ENCODE measurements around the gene GMPR.

Gene GMPR

DNA sequence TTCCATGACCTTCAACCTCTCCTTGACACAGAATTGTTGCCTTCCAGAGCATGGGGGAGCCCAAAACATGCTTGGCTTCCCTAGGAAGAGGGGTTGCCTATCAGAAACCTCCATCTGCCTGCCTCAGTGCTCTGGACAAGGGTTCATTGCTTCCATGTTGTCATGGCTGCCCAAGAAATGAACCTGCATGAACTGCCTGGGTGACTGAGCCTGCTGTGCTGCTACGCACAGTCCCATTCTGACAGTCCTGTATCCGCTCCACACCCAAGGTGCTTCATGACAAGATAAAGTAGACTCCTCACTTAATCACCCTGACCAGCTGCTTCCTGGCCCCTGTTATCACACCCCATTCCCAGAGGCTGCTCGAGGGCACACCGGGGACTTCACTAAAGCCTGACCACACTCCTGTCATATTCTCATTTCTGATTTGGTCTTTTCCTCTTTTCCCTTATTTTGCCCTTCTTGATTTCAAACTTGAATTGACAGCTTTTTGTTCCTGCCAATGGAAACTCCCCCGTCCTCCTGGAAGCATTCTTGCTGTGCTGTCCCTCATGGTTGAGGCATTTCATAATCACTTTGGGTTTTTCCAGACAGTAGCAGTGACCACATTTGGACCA, 31.9 kb downstream of the GMPR start:
- Histone ChIP-seq H3K27me3 (ENCODE audit: control insufficient read depth in 1 of 2, insufficient read depth in 2 of 2, low read length in 2 of 2) (no peaks in the 10 kb centered on the region), H3K9me3 (ENCODE audit: control insufficient read depth in 1 of 2, low read length in 2 of 2) (no peaks in the 10 kb centered on the region), H3K4me1 (ENCODE audit: control insufficient read depth in 1 of 2, insufficient read depth in 2 of 2, low read length in 2 of 2) (no peaks in the 10 kb centered on the region), H3K9ac (ENCODE audit: low read depth in 1 of 2, low read length in 2 of 2) (no peak overlapping the region), H3K4me3 (ENCODE audit: low read depth in 1 of 2, low read length in 2 of 2) (no peak overlapping the region), H3K36me3 (ENCODE audit: control insufficient read depth in 1 of 2, insufficient read depth in 2 of 2, low read length in 2 of 2) (no peaks in the 10 kb centered on the region), H3K27ac (ENCODE audit: low read depth, low read length) (no peak overlapping the region)

DNA sequence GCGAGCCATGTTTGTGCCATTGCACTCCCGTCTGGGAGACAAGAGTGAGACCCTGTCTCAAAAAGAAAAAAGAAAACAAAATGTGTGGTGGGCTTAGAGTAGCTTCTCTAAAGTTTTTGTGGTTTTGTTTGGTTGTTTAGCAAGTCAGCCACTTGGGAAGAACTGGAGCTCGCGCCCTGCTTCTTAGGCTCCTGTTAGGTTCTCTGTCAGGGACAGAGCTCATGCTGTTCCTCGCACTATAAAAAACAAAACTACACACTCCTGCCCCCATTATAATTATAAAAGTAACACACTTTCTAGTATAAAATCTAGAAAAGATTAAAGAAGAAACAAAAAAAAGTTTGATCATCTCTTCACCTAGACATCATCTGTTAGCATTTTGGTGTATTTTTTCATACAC, 33.0 kb downstream of the GMPR start:
- no peak overlapping the region for H3K4me3 ChIP-seq (ENCODE audit: low read depth in 1 of 2, low read length in 2 of 2)
- H3K4me1 ChIP-seq (ENCODE audit: control insufficient read depth in 1 of 2, insufficient read depth in 2 of 2, low read length in 2 of 2), result no peaks in the 10 kb centered on the region
- H3K36me3 ChIP-seq (ENCODE audit: control insufficient read depth in 1 of 2, insufficient read depth in 2 of 2, low read length in 2 of 2), result no peaks in the 10 kb centered on the region
- no peaks in the 10 kb centered on the region for H3K9me3 ChIP-seq (ENCODE audit: control insufficient read depth in 1 of 2, low read length in 2 of 2)
- H3K9ac ChIP-seq (ENCODE audit: low read depth in 1 of 2, low read length in 2 of 2), result no peak overlapping the region
- H3K27ac ChIP-seq (ENCODE audit: low read depth, low read length), result no peak overlapping the region
- H3K27me3 ChIP-seq (ENCODE audit: control insufficient read depth in 1 of 2, insufficient read depth in 2 of 2, low read length in 2 of 2), result no peaks in the 10 kb centered on the region

DNA sequence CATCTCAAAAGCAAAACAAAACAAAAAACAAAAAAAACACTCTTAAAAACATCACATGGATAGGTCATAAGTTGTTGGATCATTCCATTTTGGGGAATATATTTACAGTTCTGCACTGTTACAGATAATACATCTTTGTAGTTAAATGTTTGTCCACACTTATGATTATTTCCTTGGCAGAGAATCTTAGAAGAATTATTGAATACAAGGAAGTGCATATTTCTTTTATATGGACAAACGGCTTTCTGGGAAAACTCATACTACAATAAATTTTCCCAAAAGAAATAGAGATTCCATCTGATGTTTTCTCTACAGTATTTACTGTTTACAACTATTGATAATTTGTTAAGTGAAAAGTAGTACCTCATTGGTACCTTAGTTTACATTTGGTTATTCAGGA, 33.8 kb downstream of the GMPR start:
- no peaks in the 10 kb centered on the region for H3K27me3 ChIP-seq (ENCODE audit: control insufficient read depth in 1 of 2, insufficient read depth in 2 of 2, low read length in 2 of 2)
- H3K9ac ChIP-seq (ENCODE audit: low read depth in 1 of 2, low read length in 2 of 2), result no peak overlapping the region
- H3K9me3 ChIP-seq (ENCODE audit: control insufficient read depth in 1 of 2, low read length in 2 of 2), result no peaks in the 10 kb centered on the region
- H3K4me1 ChIP-seq (ENCODE audit: control insufficient read depth in 1 of 2, insufficient read depth in 2 of 2, low read length in 2 of 2), result peaks cover 0 to 5% of the 10 kb centered on the region in 2 donors
- no peaks in the 10 kb centered on the region for H3K36me3 ChIP-seq (ENCODE audit: control insufficient read depth in 1 of 2, insufficient read depth in 2 of 2, low read length in 2 of 2)
- H3K27ac ChIP-seq (ENCODE audit: low read depth, low read length), result no peak overlapping the region
- H3K4me3 ChIP-seq (ENCODE audit: low read depth in 1 of 2, low read length in 2 of 2), result no peak overlapping the region

DNA sequence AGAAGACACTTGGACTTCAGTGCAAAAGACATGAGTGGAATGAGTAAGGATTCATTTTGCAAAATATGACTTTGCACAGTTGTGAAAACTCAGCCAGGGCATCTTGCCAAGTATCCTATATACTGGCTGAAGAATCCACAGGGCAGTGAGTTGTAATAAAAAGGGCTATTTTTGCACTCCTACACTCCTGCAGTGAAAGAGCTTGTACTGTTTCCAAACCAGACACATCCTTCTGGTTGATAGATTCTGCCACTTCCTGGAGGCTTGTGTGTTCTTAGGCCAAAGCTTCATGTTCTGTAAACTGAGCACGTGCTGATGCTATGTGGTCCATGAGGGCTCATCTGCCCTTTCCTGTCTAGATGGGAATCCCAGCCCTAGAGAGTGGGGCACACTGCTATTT, 34.9 kb downstream of the GMPR start:
- H3K36me3 ChIP-seq (ENCODE audit: control insufficient read depth in 1 of 2, insufficient read depth in 2 of 2, low read length in 2 of 2), result no peaks in the 10 kb centered on the region
- H3K9me3 ChIP-seq (ENCODE audit: control insufficient read depth in 1 of 2, low read length in 2 of 2), result no peaks in the 10 kb centered on the region
- no peak overlapping the region for H3K27ac ChIP-seq (ENCODE audit: low read depth, low read length)
- no peak overlapping the region for H3K9ac ChIP-seq (ENCODE audit: low read depth in 1 of 2, low read length in 2 of 2)
- H3K27me3 ChIP-seq (ENCODE audit: control insufficient read depth in 1 of 2, insufficient read depth in 2 of 2, low read length in 2 of 2), result no peaks in the 10 kb centered on the region
- no peak overlapping the region for H3K4me3 ChIP-seq (ENCODE audit: low read depth in 1 of 2, low read length in 2 of 2)
- peaks cover 9 to 15% of the 10 kb centered on the region in 2 donors for H3K4me1 ChIP-seq (ENCODE audit: control insufficient read depth in 1 of 2, insufficient read depth in 2 of 2, low read length in 2 of 2)

DNA sequence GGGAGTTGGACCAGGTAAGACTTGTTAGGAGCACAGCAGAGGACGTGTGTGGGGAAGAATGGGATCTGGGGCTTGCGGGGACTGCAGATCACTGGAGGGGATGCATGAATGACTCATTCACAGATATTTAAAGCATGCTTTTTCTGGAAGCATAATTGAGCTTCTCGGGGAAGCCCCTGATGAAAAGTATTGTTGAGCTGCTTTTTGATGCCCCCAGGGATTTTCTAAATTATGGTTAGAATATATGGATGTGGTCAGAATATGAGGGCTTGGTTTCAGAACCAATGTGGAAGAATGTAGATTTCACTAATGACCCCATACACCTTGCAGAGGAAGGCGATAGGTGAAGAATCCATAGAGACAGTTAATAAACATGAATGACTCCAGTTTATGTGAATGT, 36.1 kb downstream of the GMPR start:
- no peak overlapping the region for H3K27ac ChIP-seq (ENCODE audit: low read depth, low read length)
- H3K36me3 ChIP-seq (ENCODE audit: control insufficient read depth in 1 of 2, insufficient read depth in 2 of 2, low read length in 2 of 2), result no peaks in the 10 kb centered on the region
- H3K4me3 ChIP-seq (ENCODE audit: low read depth in 1 of 2, low read length in 2 of 2), result no peak overlapping the region
- no peak overlapping the region for H3K9ac ChIP-seq (ENCODE audit: low read depth in 1 of 2, low read length in 2 of 2)
- H3K27me3 ChIP-seq (ENCODE audit: control insufficient read depth in 1 of 2, insufficient read depth in 2 of 2, low read length in 2 of 2), result no peaks in the 10 kb centered on the region
- H3K4me1 ChIP-seq (ENCODE audit: control insufficient read depth in 1 of 2, insufficient read depth in 2 of 2, low read length in 2 of 2), result peaks cover 12 to 17% of the 10 kb centered on the region in 2 donors
- no peaks in the 10 kb centered on the region for H3K9me3 ChIP-seq (ENCODE audit: control insufficient read depth in 1 of 2, low read length in 2 of 2)

DNA sequence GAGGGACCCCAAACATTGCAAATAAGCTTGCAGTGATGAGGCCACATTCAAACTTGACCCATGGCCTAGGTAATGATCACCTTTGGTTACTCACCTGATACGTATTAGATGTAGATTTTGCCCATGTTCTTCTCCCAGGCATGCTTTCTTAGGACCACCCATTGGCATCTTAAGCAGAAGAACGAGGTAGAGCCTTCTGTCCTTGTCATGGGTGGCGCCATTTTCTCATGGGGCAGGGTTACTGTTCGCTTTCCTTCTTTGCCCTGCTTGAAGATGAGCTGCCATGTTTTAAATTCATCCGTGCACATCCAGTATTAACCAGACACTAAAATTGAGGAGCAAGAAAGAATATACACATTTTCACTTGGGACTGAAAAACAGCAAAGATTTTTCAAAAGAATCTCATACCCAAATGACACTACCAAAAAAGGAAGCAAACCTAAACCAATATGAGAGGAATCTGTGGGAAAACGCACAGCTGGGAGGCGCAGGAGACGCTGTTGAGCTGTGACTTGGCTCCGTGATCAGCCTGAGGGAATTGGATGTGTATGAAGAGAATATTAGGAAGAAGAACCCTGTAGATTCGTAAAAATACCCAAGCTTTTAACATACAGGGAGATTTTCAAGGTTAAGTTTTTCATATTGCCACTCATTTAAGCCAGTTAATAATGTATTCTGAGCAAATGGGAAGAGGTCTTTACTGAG, 36.6 kb downstream of the GMPR start:
- Histone ChIP-seq H3K9ac (ENCODE audit: low read depth in 1 of 2, low read length in 2 of 2) (no peak overlapping the region), H3K27me3 (ENCODE audit: control insufficient read depth in 1 of 2, insufficient read depth in 2 of 2, low read length in 2 of 2) (no peaks in the 10 kb centered on the region), H3K4me1 (ENCODE audit: control insufficient read depth in 1 of 2, insufficient read depth in 2 of 2, low read length in 2 of 2) (peaks cover 12 to 17% of the 10 kb centered on the region in 2 donors), H3K9me3 (ENCODE audit: control insufficient read depth in 1 of 2, low read length in 2 of 2) (no peaks in the 10 kb centered on the region), H3K27ac (ENCODE audit: low read depth, low read length) (no peak overlapping the region), H3K36me3 (ENCODE audit: control insufficient read depth in 1 of 2, insufficient read depth in 2 of 2, low read length in 2 of 2) (no peaks in the 10 kb centered on the region), H3K4me3 (ENCODE audit: low read depth in 1 of 2, low read length in 2 of 2) (no peak overlapping the region)

DNA sequence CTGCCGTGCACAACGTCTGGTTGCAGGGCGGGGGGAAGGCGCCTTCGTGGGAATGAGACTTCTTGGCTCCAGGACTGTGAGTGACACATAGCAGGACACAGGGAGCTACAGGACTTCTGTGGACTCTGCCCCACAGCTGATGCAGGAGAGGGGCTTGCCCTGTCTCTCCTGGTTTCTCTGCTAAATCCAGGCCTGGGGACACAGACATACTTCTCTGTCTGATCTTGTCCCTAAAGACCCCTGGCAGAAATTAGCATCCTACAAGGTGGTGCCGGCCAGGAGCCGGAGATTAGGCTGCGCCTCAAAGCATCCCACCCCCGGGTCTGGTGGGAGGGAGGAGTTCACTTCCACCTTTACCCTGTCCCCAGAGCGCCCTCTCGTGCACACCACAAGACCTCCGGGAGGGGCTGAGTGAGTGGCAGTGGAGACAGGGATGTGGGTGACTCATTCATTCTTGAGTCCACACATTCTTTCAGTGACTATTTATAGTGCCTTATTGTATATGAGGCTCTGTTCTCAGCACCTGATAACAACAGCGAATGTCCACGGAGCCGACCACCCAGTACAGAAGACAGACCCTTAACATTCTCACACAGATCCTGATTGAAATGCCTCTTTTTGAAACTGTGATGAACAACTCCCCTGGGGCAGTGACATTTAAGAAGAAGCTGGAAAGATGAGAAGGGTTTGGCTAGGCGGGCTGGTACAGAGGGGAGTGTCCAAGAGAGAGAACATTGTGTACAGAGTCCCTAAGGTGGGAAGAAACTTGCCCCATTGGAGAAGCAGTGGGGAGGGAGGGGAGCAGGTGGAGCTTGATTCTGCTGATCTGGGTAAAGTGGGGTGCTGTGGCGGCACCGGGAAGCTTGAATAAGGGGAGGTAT, 39.0 kb downstream of the GMPR start:
- Histone ChIP-seq H3K27ac (ENCODE audit: low read depth, low read length) (no peak overlapping the region), H3K9me3 (ENCODE audit: control insufficient read depth in 1 of 2, low read length in 2 of 2) (no peaks in the 10 kb centered on the region), H3K4me3 (ENCODE audit: low read depth in 1 of 2, low read length in 2 of 2) (no peak overlapping the region), H3K4me1 (ENCODE audit: control insufficient read depth in 1 of 2, insufficient read depth in 2 of 2, low read length in 2 of 2) (peaks cover 12 to 17% of the 10 kb centered on the region in 2 donors), H3K9ac (ENCODE audit: low read depth in 1 of 2, low read length in 2 of 2) (no peak overlapping the region), H3K36me3 (ENCODE audit: control insufficient read depth in 1 of 2, insufficient read depth in 2 of 2, low read length in 2 of 2) (no peaks in the 10 kb centered on the region), H3K27me3 (ENCODE audit: control insufficient read depth in 1 of 2, insufficient read depth in 2 of 2, low read length in 2 of 2) (no peaks in the 10 kb centered on the region)

DNA sequence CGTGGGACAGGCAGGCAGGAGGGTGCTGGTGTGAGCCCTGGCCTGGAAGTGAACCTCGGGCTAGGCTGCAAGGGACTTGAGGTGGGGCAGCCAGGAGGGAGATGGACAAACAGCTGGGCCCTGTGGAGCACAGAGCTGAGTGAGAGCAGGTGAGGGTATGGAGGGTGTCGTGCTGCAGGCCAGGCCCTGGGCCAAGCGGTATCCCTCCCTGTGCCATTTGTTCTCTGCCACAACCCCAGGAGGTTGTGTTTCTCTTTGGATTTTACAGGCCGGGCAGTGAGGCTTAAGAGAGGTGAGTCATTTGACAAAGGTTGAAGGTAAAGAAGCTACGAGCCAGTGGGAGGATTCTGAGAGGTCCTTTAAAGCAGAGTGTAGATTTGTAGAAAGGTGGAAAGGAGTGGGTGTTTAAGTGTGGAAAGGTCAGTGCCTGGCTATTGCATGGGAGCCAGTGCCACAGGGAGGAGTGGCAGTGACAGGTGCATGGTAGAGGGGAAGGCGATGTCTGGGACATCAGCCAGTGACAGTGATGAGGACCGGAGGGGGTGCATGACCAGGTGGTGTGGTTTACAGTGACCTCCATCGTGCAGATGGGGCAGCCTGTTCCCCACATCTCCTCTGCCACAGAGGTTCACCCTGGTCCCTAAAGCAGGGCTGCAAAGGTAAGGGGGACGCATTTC, 39.8 kb downstream of the GMPR start:
- H3K9ac ChIP-seq (ENCODE audit: low read depth in 1 of 2, low read length in 2 of 2), result no peak overlapping the region
- H3K36me3 ChIP-seq (ENCODE audit: control insufficient read depth in 1 of 2, insufficient read depth in 2 of 2, low read length in 2 of 2), result no peaks in the 10 kb centered on the region
- no peaks in the 10 kb centered on the region for H3K9me3 ChIP-seq (ENCODE audit: control insufficient read depth in 1 of 2, low read length in 2 of 2)
- H3K27me3 ChIP-seq (ENCODE audit: control insufficient read depth in 1 of 2, insufficient read depth in 2 of 2, low read length in 2 of 2), result no peaks in the 10 kb centered on the region
- H3K27ac ChIP-seq (ENCODE audit: low read depth, low read length), result no peak overlapping the region
- H3K4me3 ChIP-seq (ENCODE audit: low read depth in 1 of 2, low read length in 2 of 2), result no peak overlapping the region
- peaks cover 12 to 17% of the 10 kb centered on the region in 2 donors for H3K4me1 ChIP-seq (ENCODE audit: control insufficient read depth in 1 of 2, insufficient read depth in 2 of 2, low read length in 2 of 2)

DNA sequence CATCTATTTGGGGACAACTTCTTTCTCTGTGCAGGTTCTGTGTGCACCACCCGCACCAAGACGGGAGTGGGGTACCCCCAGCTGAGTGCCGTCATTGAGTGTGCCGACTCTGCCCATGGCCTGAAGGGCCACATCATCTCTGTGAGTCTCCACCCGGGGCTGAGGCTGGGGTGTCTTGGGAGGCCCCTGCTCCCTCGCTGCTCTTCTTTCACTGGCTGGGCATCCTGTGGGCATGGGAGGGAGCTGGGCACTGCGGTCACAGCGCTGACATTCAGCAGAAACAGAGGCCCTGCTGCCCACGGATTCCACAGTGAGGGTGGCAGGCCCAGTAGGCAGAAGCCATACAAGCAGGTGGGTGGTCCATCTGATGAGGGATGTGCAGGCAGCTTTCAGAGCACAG, 40.4 kb downstream of the GMPR start:
- Histone ChIP-seq H3K4me3 (ENCODE audit: low read depth in 1 of 2, low read length in 2 of 2) (no peak overlapping the region), H3K36me3 (ENCODE audit: control insufficient read depth in 1 of 2, insufficient read depth in 2 of 2, low read length in 2 of 2) (no peaks in the 10 kb centered on the region), H3K27ac (ENCODE audit: low read depth, low read length) (no peak overlapping the region), H3K9ac (ENCODE audit: low read depth in 1 of 2, low read length in 2 of 2) (no peak overlapping the region), H3K4me1 (ENCODE audit: control insufficient read depth in 1 of 2, insufficient read depth in 2 of 2, low read length in 2 of 2) (peaks cover 12 to 17% of the 10 kb centered on the region in 2 donors), H3K9me3 (ENCODE audit: control insufficient read depth in 1 of 2, low read length in 2 of 2) (no peaks in the 10 kb centered on the region), H3K27me3 (ENCODE audit: control insufficient read depth in 1 of 2, insufficient read depth in 2 of 2, low read length in 2 of 2) (no peaks in the 10 kb centered on the region)

DNA sequence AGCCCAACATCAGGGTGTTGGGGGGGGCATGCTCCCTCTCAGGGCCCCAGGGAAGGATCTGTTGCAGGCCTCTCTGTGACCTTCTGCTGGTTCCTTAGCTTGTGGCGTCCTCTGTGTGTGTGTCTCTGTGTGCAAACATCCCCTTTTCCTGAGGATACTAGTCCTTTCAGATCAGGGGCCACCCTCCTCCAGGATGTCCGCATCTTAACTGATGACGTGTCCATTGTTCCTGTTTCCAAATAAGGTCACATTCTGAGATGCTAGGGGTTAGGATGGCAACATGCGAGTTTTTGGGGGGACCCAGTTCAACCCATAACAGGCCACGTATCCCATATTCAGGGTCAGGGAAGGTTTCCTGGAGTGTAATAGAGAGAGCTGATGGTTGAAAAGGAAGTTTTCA, 40.9 kb downstream of the GMPR start:
- no peaks in the 10 kb centered on the region for H3K27me3 ChIP-seq (ENCODE audit: control insufficient read depth in 1 of 2, insufficient read depth in 2 of 2, low read length in 2 of 2)
- H3K4me3 ChIP-seq (ENCODE audit: low read depth in 1 of 2, low read length in 2 of 2), result no peak overlapping the region
- H3K9ac ChIP-seq (ENCODE audit: low read depth in 1 of 2, low read length in 2 of 2), result no peak overlapping the region
- no peak overlapping the region for H3K27ac ChIP-seq (ENCODE audit: low read depth, low read length)
- H3K4me1 ChIP-seq (ENCODE audit: control insufficient read depth in 1 of 2, insufficient read depth in 2 of 2, low read length in 2 of 2), result peaks cover 12 to 17% of the 10 kb centered on the region in 2 donors
- H3K9me3 ChIP-seq (ENCODE audit: control insufficient read depth in 1 of 2, low read length in 2 of 2), result no peaks in the 10 kb centered on the region
- H3K36me3 ChIP-seq (ENCODE audit: control insufficient read depth in 1 of 2, insufficient read depth in 2 of 2, low read length in 2 of 2), result no peaks in the 10 kb centered on the region

Data from duodenal mucosa (tissue), 2 donors.